ENCODE results near the gene USH2A. TPM values are rescaled to one million over a fixed set of nuclear protein-coding genes. Genes with fewer than 3 reads are reported as not detected.

Gene USH2A
- total RNA-seq, 4 donors from 2014 or later, result under 0.01 to 1.0 (median under 0.01) TPM; not detected in 1

DNA sequence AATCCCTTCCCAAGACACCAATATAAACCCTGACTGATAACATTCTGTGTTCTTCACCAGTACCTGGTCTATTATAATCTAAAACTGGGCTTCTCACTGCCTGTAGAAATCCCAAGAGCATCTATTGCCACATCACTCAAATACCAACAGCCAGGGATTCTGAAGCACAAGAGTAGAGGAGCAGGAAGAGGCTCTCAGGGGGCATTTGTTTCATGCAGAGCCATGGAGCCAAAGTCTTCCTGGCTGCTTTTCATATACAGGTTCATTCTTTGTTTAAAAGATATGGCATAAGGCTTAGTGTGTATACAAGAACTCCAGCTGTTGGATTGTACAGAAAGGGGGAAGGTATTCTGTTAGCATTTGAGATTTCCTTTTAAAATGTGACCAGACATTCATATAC lies 38.2 kb upstream of the USH2A start:
- H3K4me1 ChIP-seq, result no peaks in the 10 kb centered on the region
- H3K27me3 ChIP-seq, result no peaks in the 10 kb centered on the region
- DNase-seq (ENCODE audit: low spot score in 2 of 2), result no peak
- no peaks in the 10 kb centered on the region for H3K36me3 ChIP-seq
- H3K27ac ChIP-seq, result no peak overlapping the region
- no peak for TF ChIP-seq EP300 (IDR thresholded peaks at IDR 0.05)
- TF ChIP-seq CTCF (IDR thresholded peaks at IDR 0.05), result no peak
- TF ChIP-seq POLR2A (IDR thresholded peaks at IDR 0.05), result no peak
- no peaks in the 10 kb centered on the region for H3K9me3 ChIP-seq
- no peak overlapping the region for H3K4me3 ChIP-seq

DNA sequence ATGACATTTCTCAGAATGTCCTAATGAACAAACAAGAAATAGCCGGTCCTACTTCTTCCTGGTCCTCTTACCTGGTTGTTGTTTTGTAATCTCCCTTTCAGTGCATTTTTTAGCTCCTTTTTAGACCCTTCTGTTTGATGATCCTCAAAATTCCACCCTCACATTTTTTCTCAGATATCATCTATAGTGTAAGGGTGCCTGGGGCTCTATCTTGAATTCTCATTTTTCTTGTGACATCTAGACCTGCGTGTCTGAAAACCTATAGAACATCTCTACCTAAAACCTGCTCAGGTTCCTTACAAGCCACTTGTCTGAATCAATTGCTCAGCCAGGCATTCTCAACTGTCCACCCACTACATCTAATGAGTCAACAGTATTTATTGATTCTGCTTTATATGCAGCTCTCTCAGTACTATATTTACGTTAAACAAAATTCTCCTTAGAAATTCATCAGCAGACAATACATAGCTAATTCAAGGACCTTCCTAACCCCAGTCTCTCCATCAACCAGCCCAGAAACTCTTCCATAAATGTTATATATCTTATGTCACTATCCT lies 36.5 kb upstream of the USH2A start:
- Histone ChIP-seq H3K9me3 (no peaks in the 10 kb centered on the region), H3K27ac (no peak overlapping the region), H3K4me1 (no peaks in the 10 kb centered on the region), H3K27me3 (no peaks in the 10 kb centered on the region), H3K36me3 (no peaks in the 10 kb centered on the region), H3K4me3 (no peak overlapping the region)
- no peak for DNase-seq (ENCODE audit: low spot score in 2 of 2)
- no peak for TF ChIP-seq CTCF (IDR thresholded peaks at IDR 0.05)
- TF ChIP-seq POLR2A (IDR thresholded peaks at IDR 0.05), result no peak
- TF ChIP-seq EP300 (IDR thresholded peaks at IDR 0.05), result no peak
- 90 to 93% methylated on average over 3 of the region's 3 CpGs for WGBS, 2 donors

DNA sequence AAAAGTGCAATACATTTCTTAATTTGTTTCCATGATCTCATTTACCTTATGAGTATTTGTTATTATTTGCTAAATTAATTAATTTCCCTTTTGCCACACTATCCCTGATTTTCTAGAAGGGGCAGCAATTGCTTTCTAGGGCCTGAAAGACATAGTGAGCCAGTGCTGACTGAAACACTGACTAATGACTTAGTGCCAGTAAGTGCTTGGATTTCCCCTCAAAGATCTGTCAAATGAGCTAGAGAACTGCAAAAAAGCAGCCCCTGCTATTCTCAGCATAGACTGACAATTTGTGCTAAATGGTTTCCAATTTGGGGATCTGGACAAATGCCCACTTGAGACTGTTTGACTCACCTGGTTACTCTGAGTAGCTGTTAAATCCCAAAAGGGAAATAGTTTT lies 35.6 kb upstream of the USH2A start:
- Histone ChIP-seq H3K4me3 (no peak overlapping the region), H3K27ac (no peak overlapping the region), H3K27me3 (no peaks in the 10 kb centered on the region), H3K9me3 (no peaks in the 10 kb centered on the region), H3K4me1 (no peaks in the 10 kb centered on the region), H3K36me3 (no peaks in the 10 kb centered on the region)
- TF ChIP-seq POLR2A (IDR thresholded peaks at IDR 0.05) (no peak), CTCF (IDR thresholded peaks at IDR 0.05) (no peak), EP300 (IDR thresholded peaks at IDR 0.05) (no peak)
- DNase-seq (ENCODE audit: low spot score in 2 of 2), result no peak

- DNase-seq (ENCODE audit: low spot score in 2 of 2), result no peak
- Histone ChIP-seq H3K4me1 (no peaks in the 10 kb centered on the region), H3K9me3 (no peaks in the 10 kb centered on the region), H3K27ac (no peak overlapping the region), H3K36me3 (no peaks in the 10 kb centered on the region), H3K27me3 (no peaks in the 10 kb centered on the region), H3K4me3 (no peak overlapping the region)
- TF ChIP-seq POLR2A (IDR thresholded peaks at IDR 0.05) (no peak), CTCF (IDR thresholded peaks at IDR 0.05) (no peak), EP300 (IDR thresholded peaks at IDR 0.05) (no peak)
These were observed 34.1 kb upstream of the USH2A start for GRCh38 chr1:216457356-216457755.

DNA sequence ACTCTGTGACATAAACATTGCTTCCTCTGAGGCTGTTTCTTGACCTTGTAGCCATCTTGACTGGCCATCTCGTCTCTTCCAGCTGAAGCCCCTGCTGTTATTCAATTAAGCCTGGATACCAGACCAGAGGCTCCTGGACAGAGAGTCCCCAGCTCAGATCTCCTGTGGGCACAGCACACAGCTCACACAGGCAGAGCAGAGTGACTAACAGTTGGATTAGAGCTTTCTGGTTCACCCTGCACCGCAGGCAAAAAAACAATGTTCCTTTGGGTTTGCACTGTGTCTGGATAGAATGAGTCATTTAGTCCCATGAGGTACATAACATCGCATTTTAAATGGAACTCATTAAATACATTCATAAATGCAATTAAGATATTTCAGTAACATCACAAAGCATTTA lies 33.4 kb upstream of the USH2A start:
- Histone ChIP-seq H3K27me3 (no peaks in the 10 kb centered on the region), H3K36me3 (no peaks in the 10 kb centered on the region), H3K27ac (no peak overlapping the region), H3K4me1 (no peaks in the 10 kb centered on the region), H3K4me3 (no peak overlapping the region), H3K9me3 (no peaks in the 10 kb centered on the region)
- 55 to 68% methylated on average over 3 of the region's 3 CpGs for WGBS, 2 donors
- no peak for TF ChIP-seq EP300 (IDR thresholded peaks at IDR 0.05)
- TF ChIP-seq CTCF (IDR thresholded peaks at IDR 0.05), result no peak
- TF ChIP-seq POLR2A (IDR thresholded peaks at IDR 0.05), result no peak
- no peak for DNase-seq (ENCODE audit: low spot score in 2 of 2)

Measured in tibial nerve (tissue), 4 donors.